GM12878 (cell line): ENCODE data around the gene PID1. TPM values are rescaled to one million over a fixed set of nuclear protein-coding genes. Genes with fewer than 3 reads are reported as not detected.

Experiments used
- ATAC-seq: fragments of 200-7000 bp; cut with Tn5 transposase; 3 replicates; pipeline ENCODE4 v1.9.1; 2020; ENCODE audit warnings: mild to moderate bottlenecking, moderate library complexity
- BruUV-seq: library from RNA; stranded (reverse); fragments of 400-500 nt; replicated peaks from 2 replicates; lab custom pipeline; 2021; lab: Mats Ljungman, UMichigan
- CTCF ChIA-PET: fragments of 300-600 bp; sonication (Branson Sonifier 250); formaldehyde crosslinking; extraction: SDS; loops from one replicate; lab custom pipeline; 2021; ENCODE audit warnings: inconsistent platforms; lab: Yijun Ruan, JAX
- POLR2A ChIA-PET: fragments of 350-600 bp; formaldehyde crosslinking; extraction: SDS; loops from one replicate; lab custom pipeline; 2021; ENCODE audit warnings: inconsistent platforms; lab: Charles Lee
- RAD21 ChIA-PET: fragments of 300-600 bp; sonication (Branson Sonifier 250); formaldehyde crosslinking; loops from one replicate; lab custom pipeline; 2023; ENCODE audit warnings: antibody characterized with exemption; ENCODE audit not compliant: unreplicated experiment; lab: Charles Lee
- SMC1A ChIA-PET: fragments of 300-600 bp; sonication (Branson Sonifier 250); formaldehyde crosslinking; loops from one replicate; lab custom pipeline; 2023; ENCODE audit not compliant: unreplicated experiment, uncharacterized antibody; lab: Charles Lee
- DNase-seq: peaks from one replicate; pipeline ENCODE4 v3.0.0-alpha.2; 2011; ENCODE audit warnings: low read depth, low spot score
- FAIRE-seq: peaks from 3 replicates; lab custom pipeline; 2011; peaks lifted over from hg19 to GRCh38; lab: Jason Lieb, UNC
- H2AFZ ChIP-seq: 2 replicates; pipeline ENCODE4 v1.6.0; 2011; ENCODE audit warnings: low read depth, low read length, control low read depth; ENCODE audit not compliant: control insufficient read depth
- H3K27ac ChIP-seq: 2 replicates; pipeline ENCODE4 v1.5.1; 2011; ENCODE audit warnings: control low read depth; ENCODE audit not compliant: control insufficient read depth, insufficient read depth
- H3K27me3 ChIP-seq, 2 experiments: replicated peaks in 1 of 2; 2 replicates each; pipeline versions ENCODE4 v1.6.0 to v1.6.1; 2011; ENCODE audit warnings: low read length in 1 of 2; ENCODE audit not compliant: control insufficient read depth in 2 of 2, insufficient read depth in 2 of 2
- H3K36me3 ChIP-seq, 2 experiments: 2 replicates each; pipeline ENCODE4 v1.5.1; 2011; ENCODE audit warnings: low read length in 1 of 2; ENCODE audit not compliant: control insufficient read depth in 2 of 2, insufficient read depth in 2 of 2
- H3K4me1 ChIP-seq: 2 replicates; pipeline ENCODE4 v1.6.1; 2011; ENCODE audit warnings: mild to moderate bottlenecking, low read length, moderate library complexity, mixed read lengths; ENCODE audit not compliant: control insufficient read depth, insufficient read depth
- H3K4me2 ChIP-seq: 2 replicates; pipeline ENCODE4 v1.6.0; 2011; ENCODE audit warnings: control low read depth; ENCODE audit not compliant: control insufficient read depth, insufficient read depth
- H3K4me3 ChIP-seq: fragments of 200-600 bp; sonication (generic); 2 replicates; pipeline ENCODE4 v1.5.1; 2016
- H3K79me2 ChIP-seq: 2 replicates; pipeline ENCODE4 v1.6.0; 2011; ENCODE audit warnings: low read length; ENCODE audit not compliant: control insufficient read depth, insufficient read depth
- H3K9ac ChIP-seq: 2 replicates; pipeline ENCODE4 v1.8.0; 2011; ENCODE audit warnings: low read length, control low read depth, mixed read lengths; ENCODE audit not compliant: control insufficient read depth, insufficient read depth
- H3K9me3 ChIP-seq: replicated peaks from 3 replicates; pipeline ENCODE4 v1.5.1; 2011; ENCODE audit warnings: mild to moderate bottlenecking, low read length; ENCODE audit not compliant: control insufficient read depth, insufficient read depth
- H4K20me1 ChIP-seq: 2 replicates; pipeline ENCODE4 v1.6.0; 2011; ENCODE audit not compliant: control insufficient read depth, insufficient read depth
- CBX5 ChIP-seq: sonication (generic); IDR thresholded peaks from 2 replicates; pipeline ENCODE4 v1.6.1; 2016; ENCODE audit warnings: low read depth, moderate library complexity, mild to moderate bottlenecking, inconsistent platforms
- CEBPB ChIP-seq, 2 experiments: fragments of 150-350 bp in 1 of 2; IDR thresholded peaks; 2 replicates each; pipeline ENCODE4 v1.6.1; 2012 to 2014; ENCODE audit warnings: low read depth in 2 of 2, low read length in 2 of 2, borderline replicate concordance in 1 of 2, inconsistent platforms in 1 of 2
- CREM ChIP-seq: IDR thresholded peaks from 2 replicates; pipeline ENCODE4 v1.6.1; 2014; ENCODE audit warnings: antibody characterized with exemption, low read depth
- ETV6 ChIP-seq, 2 experiments: fragments of 450-650 bp in 1 of 2; IDR thresholded peaks in 1 of 2; conservative IDR thresholded peaks in 1 of 2; 2 replicates each; pipeline ENCODE4 v1.6.1; 2014; ENCODE audit warnings: antibody characterized with exemption in 1 of 2, borderline replicate concordance in 1 of 2, low read depth in 1 of 2, mild to moderate bottlenecking in 1 of 2, moderate library complexity in 1 of 2
- HDAC6 ChIP-seq: fragments of 200-600 bp; sonication (generic); IDR thresholded peaks from one replicate; pipeline ENCODE4 v1.8.0; 2017; ENCODE audit warnings: antibody characterized with exemption; ENCODE audit not compliant: unreplicated experiment
- KAT2A ChIP-seq: conservative IDR thresholded peaks from 2 replicates; pipeline ENCODE4 v1.6.1; 2011; ENCODE audit warnings: low read depth, low read length; ENCODE audit not compliant: control insufficient read depth
- MEF2A ChIP-seq: IDR thresholded peaks from 2 replicates; pipeline ENCODE4 v1.6.1; 2011; ENCODE audit warnings: low read depth, mild to moderate bottlenecking, low read length, moderate library complexity; ENCODE audit not compliant: insufficient read depth
- MYB ChIP-seq: fragments of 150-350 bp; IDR thresholded peaks from 2 replicates; pipeline ENCODE4 v1.6.1; 2014; ENCODE audit warnings: mild to moderate bottlenecking, low read depth, low read length, borderline replicate concordance
- NBN ChIP-seq: fragments of 450-650 bp; IDR thresholded peaks from 2 replicates; pipeline ENCODE4 v1.6.1; 2016
- POLR2A ChIP-seq: IDR thresholded peaks from 2 replicates; pipeline ENCODE4 v1.6.1; 2011; ENCODE audit warnings: low read depth, mild to moderate bottlenecking, low read length
- SIN3A ChIP-seq: IDR thresholded peaks from 2 replicates; pipeline ENCODE4 v1.6.1; 2012; ENCODE audit warnings: low read depth, low read length, improper control_type of control experiment
- SMC3 ChIP-seq: IDR thresholded peaks from 2 replicates; pipeline ENCODE4 v1.6.1; 2011; ENCODE audit warnings: low read length, improper control_type of control experiment, borderline replicate concordance
- SP1 ChIP-seq: IDR thresholded peaks from one replicate; pipeline ENCODE4 v1.6.1; 2011; ENCODE audit warnings: low read depth, low read length
- SUPT20H ChIP-seq: IDR thresholded peaks from 2 replicates; pipeline ENCODE4 v1.6.1; 2011; ENCODE audit warnings: low read depth, mild to moderate bottlenecking, low read length, moderate library complexity, borderline replicate concordance; ENCODE audit not compliant: control insufficient read depth
- TCF3 ChIP-seq: IDR thresholded peaks from 2 replicates; pipeline ENCODE4 v1.6.1; 2012; ENCODE audit warnings: low read depth, mild to moderate bottlenecking, low read length, borderline replicate concordance; ENCODE audit not compliant: insufficient read depth
- TCF7 ChIP-seq: IDR thresholded peaks from 2 replicates; pipeline ENCODE4 v1.6.1; 2014; ENCODE audit warnings: antibody characterized with exemption, borderline replicate concordance
- ZBED1 ChIP-seq: IDR thresholded peaks from 2 replicates; pipeline ENCODE4 v1.6.1; 2016; ENCODE audit warnings: borderline replicate concordance
- ZNF207 ChIP-seq: fragments of 450-650 bp; IDR thresholded peaks from 2 replicates; pipeline ENCODE4 v1.6.1; 2014; ENCODE audit warnings: antibody characterized with exemption, mild to moderate bottlenecking, borderline replicate concordance
- WGBS: methylation state at CpG from one replicate; pipeline ENCODE4 v1.1.6; 2016; ENCODE audit warnings: low lambda C conversion rate; ENCODE audit not compliant: insufficient replicate concordance, insufficient coverage; ENCODE audit errors: missing lambda C conversion rate; 5-methylcytosine and 5-hydroxymethylcytosine counted together
- in situ Hi-C: fragments of 300-500 bp; cut with MboI; formaldehyde crosslinking; loops from 9 replicates; pipeline ENCODE4 v1.14.3; 2018; ENCODE audit warnings: mixed read lengths
- intact Hi-C: fragments of 100-400 bp; cut with micrococcal nuclease; formaldehyde crosslinking; loops from one replicate; pipeline ENCODE4 v1.14.2; 2022; ENCODE audit not compliant: unreplicated experiment
- polyA plus RNA-seq, 11 experiments: library from polyadenylated mRNA; depleted of rRNA in 4 of 11; unstranded in 6 of 11; stranded (reverse) in 5 of 11; fragments of >200 nt; fragmentation: Nextera tagmentation in 4 of 11; fragmentation: Illumina TruSeq in 1 of 11; extraction: Ambion mirVana in 4 of 11; extraction: Trizol in 1 of 11; gene quantifications; 1 replicate in 1 of 11; 2 replicates in 10 of 11; pipeline versions ENCODE4 v1.2.1 to v1.2.3, GENCODE V29; 2011 to 2016; ENCODE audit warnings: inconsistent platforms in 2 of 11, missing spikeins in 2 of 11, low read depth in 1 of 11
- total RNA-seq, 4 experiments: library from RNA; depleted of rRNA in 3 of 4; stranded (reverse); fragments of >200 nt in 3 of 4; fragmentation: Illumina TruSeq in 1 of 4; extraction: Trizol in 1 of 4; gene quantifications; 2 replicates each; pipeline versions ENCODE4 v1.2.1 to v1.2.3, GENCODE V29; 2013 to 2021
- TF ChIP-seq, protein P1 (sequence below): IDR thresholded peaks from 2 replicates; pipeline ENCODE4 v1.6.1; 2012; ENCODE audit warnings: low read depth, low read length, improper control_type of control experiment

The PID1 gene
- total and polyA plus RNA-seq, 10 of the 15 experiments (the other 5 are each of a cell fraction or from before 2014, with no cell fraction given) = not detected

DNA sequence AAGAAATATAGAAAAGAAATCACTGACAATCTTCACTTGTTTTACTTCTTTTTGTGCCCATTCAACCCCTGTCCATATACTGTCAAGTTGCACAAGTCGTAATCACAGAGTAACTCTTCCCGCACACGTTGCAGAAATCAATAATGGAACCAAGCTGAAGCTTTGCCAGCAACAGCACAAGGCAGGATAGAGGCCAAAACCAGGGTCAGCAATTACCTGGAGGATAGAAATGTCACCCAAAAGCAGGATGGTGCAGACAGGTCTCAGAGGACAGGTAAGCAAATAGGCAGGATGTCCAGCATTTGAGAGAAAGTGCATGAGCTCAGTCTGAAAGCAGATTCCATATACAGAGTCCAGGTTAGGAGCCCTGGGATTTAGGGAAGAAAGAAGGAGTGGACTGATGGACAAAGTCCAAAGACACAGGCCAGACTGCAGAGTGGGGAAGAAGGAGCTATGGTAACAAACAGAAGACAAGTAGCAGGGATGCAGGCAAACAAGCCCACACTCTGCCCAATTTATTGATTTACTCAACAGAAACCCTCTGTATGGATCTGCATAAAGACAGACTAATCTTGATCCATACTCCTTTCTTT, 52.7 kb downstream of the PID1 start:
- no peak for FAIRE-seq
- no TSS peak for BruUV-seq
- WGBS = 28% methylated on average over 3 of the region's 3 CpGs
- no peaks in the 10 kb centered on the region for H4K20me1 ChIP-seq
- no peak for DNase-seq
- intact Hi-C loops (no loop called here), in situ Hi-C loops (no loop called here)
- no peak overlapping the region for H2AFZ ChIP-seq
- TF ChIP-seq SP1 (no peak), NBN (no peak), MEF2A (no peak), SMC3 (no peak), ZBED1 (no peak), TCF7 (no peak), SUPT20H (no peak), ZNF207 (no peak), CBX5 (no peak), SIN3A (no peak), TCF3 (no peak), ETV6 (conservative IDR thresholded peaks at IDR 0.05 in 1 of 2, IDR thresholded peaks at IDR 0.05 in 1 of 2; ENCODE audit: borderline replicate concordance in 1 of 2, low read depth in 1 of 2) (no peak), POLR2A (no peak), CEBPB (IDR thresholded peaks at IDR 0.05; ENCODE audit: borderline replicate concordance in 1 of 2, low read depth in 2 of 2, low read length in 2 of 2) (no peak), MYB (no peak), HDAC6 (no peak), CREM (no peak), KAT2A (no peak)
- TF ChIP-seq, protein P1, sequence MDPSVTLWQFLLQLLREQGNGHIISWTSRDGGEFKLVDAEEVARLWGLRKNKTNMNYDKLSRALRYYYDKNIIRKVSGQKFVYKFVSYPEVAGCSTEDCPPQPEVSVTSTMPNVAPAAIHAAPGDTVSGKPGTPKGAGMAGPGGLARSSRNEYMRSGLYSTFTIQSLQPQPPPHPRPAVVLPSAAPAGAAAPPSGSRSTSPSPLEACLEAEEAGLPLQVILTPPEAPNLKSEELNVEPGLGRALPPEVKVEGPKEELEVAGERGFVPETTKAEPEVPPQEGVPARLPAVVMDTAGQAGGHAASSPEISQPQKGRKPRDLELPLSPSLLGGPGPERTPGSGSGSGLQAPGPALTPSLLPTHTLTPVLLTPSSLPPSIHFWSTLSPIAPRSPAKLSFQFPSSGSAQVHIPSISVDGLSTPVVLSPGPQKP = no peak
- no peak overlapping the region for H3K9ac ChIP-seq
- no peaks in the 10 kb centered on the region for H3K79me2 ChIP-seq
- ChIA-PET POLR2A (no interaction called here), RAD21 (no interaction called here), CTCF (no interaction called here), SMC1A (no interaction called here)
- no peaks in the 10 kb centered on the region for H3K27me3 ChIP-seq
- no peaks in the 10 kb centered on the region for H3K9me3 ChIP-seq
- H3K27ac ChIP-seq = no peak overlapping the region
- H3K4me2 ChIP-seq = no peak overlapping the region
- no peaks in the 10 kb centered on the region for H3K36me3 ChIP-seq
- H3K4me1 ChIP-seq = no peaks in the 10 kb centered on the region
- no peak for ATAC-seq
- no peak overlapping the region for H3K4me3 ChIP-seq
